ENCODE results near the gene HDAC10. TPM values are rescaled to one million over a fixed set of nuclear protein-coding genes. Genes with fewer than 3 reads are reported as not detected.
A peak's percentile ranks its signal among the peaks of the same experiment; 100 is the strongest.

The HDAC10 gene
- total and polyA plus RNA-seq, 2 donors: 11.6 to 61.6 TPM

DNA sequence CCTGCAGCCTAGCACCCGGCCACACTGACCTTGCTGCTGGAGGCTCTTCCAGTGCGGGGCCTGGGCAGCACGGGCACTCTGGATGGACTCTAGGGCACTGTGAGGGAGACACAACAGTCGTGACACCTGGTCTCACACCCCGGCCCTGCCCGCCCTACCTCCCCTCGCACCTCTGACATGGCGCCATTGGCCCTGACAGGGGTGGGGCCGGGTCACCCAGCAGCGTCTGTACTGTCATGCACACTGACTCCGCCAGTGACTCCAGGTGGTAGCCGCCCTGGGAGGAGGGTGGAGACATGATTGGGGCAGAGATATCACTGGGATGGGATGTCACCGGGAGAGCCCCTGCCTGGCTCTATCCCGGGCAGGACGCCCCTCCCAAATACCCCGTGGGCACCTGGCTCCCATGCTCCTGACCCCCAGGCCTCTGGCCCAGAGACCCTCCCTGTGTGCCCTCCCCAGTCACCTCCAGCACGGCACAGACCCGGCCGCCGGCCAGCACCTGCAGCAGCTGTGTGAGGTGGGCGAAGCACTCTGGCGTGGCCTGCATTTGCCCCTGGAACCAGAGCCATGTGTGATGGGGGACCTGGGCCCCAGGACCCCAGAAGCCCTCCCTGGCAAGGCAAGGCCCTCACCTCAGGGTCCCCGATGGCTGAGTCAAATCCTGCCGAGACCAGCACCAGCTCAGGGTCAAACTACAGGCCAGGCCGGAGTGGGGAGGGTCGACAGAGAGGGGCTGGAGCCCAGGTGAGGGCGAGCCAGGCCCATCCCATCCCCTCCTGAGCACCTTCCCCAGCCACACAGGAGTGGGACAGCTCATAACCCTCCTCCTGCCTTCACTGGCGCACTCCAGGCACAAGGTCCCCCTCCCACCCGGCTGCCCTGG lies 2.6 kb downstream of the HDAC10 start:
- 96% methylated on average over 29 of the region's 29 CpGs for WGBS
- no peak overlapping the region for H3K4me3 ChIP-seq (ENCODE audit: low read length in 2 of 2)
- H3K4me1 ChIP-seq (ENCODE audit: control insufficient read depth in 2 of 2, insufficient read depth in 2 of 2, low read length in 2 of 2): peaks cover 21 to 39% of the 10 kb centered on the region in 2 donors
- no peaks in the 10 kb centered on the region for H3K27me3 ChIP-seq (ENCODE audit: control insufficient read depth in 2 of 2, insufficient read depth in 1 of 2, low read length in 1 of 2)
- no peak for DNase-seq (ENCODE audit: low read depth in 6 of 9, low spot score in 9 of 9)
- no peaks in the 10 kb centered on the region for H3K9me3 ChIP-seq (ENCODE audit: control insufficient read depth in 2 of 2, insufficient read depth in 1 of 2, low read length in 1 of 2)
- peaks cover 15 to 22% of the 10 kb centered on the region in 2 donors for H3K36me3 ChIP-seq (ENCODE audit: control insufficient read depth in 2 of 2, insufficient read depth in 2 of 2, low read length in 1 of 2)
- no peak overlapping the region for H3K27ac ChIP-seq (ENCODE audit: low read depth in 1 of 2, low read length in 1 of 2)

DNA sequence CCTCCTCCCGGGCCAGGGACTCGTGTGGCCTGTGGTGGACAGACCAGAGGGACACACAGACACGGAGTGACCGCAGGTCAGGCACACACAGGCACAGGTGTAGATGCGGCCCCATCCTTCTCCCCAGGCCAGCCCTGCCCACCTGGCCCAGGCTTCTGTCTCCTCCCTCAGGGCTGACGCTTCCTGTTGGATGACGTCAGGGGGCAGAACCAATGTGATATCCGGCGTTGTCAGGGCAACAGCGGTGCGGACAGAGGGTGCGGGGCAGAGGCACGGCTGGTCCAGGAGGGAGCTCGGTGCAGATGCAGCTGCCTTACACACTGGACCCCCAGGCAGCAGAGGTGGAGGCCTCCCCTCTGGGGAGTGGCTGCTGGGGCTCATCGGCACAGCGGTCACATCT lies 3.3 kb downstream of the HDAC10 start:
- peak in 2 of 9 donors; percentile 23 to 49 for DNase-seq (ENCODE audit: low read depth in 6 of 9, low spot score in 9 of 9)
- WGBS: 94% methylated on average over 16 of the region's 16 CpGs
- no peaks in the 10 kb centered on the region for H3K27me3 ChIP-seq (ENCODE audit: control insufficient read depth in 2 of 2, insufficient read depth in 1 of 2, low read length in 1 of 2)
- H3K27ac ChIP-seq (ENCODE audit: low read depth in 1 of 2, low read length in 1 of 2): no peak overlapping the region
- H3K9me3 ChIP-seq (ENCODE audit: control insufficient read depth in 2 of 2, insufficient read depth in 1 of 2, low read length in 1 of 2): no peaks in the 10 kb centered on the region
- H3K4me1 ChIP-seq (ENCODE audit: control insufficient read depth in 2 of 2, insufficient read depth in 2 of 2, low read length in 2 of 2): peaks cover 22 to 46% of the 10 kb centered on the region in 2 donors
- H3K36me3 ChIP-seq (ENCODE audit: control insufficient read depth in 2 of 2, insufficient read depth in 2 of 2, low read length in 1 of 2): peaks cover 15 to 22% of the 10 kb centered on the region in 2 donors
- no peak overlapping the region for H3K4me3 ChIP-seq (ENCODE audit: low read length in 2 of 2)

DNA sequence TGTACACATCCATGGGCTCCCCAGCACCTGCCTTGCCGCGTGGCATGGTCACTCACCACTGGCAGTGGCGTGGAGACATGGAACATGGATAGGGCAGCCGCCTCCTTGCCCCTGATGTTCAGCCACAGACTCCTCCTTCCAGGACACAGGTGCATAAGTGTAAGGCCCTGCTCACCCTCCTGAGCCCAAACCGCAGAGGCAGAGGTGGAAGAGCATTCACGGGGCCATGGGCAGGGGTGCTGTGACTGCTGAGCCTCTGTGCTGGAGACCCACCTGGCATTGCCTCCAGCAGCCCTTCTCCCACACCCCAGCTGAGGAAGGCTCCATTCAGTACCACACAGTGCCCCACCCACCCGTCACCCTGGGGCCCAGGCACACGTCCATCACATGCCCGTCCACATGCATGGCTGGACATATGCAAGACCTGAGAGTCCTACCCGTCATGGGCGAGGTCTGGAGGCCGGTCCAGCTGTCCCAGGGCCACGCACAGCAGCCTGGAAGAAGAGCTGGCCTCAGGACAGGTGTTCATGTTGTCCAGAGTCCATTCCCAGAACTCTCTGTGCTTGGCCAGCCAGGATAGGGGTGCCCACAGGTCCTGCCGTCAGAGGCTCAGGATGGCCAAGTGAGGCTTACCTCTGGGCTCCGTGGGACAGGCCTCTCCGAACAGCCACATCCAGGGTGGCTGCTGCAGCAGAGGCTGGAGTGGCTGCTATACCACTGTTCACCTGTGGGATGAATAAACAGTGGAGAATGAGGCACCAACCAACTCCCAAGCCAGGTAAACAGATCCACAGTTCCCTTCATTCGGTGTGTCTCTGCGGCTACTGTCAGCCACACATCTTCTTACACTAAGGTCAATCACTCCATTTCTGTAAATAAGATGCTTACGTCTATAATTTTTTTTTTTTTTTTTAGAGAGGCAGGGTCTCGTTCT lies 4.6 kb downstream of the HDAC10 start:
- WGBS: 95% methylated on average over 20 of the region's 20 CpGs
- Histone ChIP-seq H3K4me3 (ENCODE audit: low read length in 2 of 2) (no peak overlapping the region), H3K4me1 (ENCODE audit: control insufficient read depth in 2 of 2, insufficient read depth in 2 of 2, low read length in 2 of 2) (peaks cover 26 to 54% of the 10 kb centered on the region in 2 donors), H3K36me3 (ENCODE audit: control insufficient read depth in 2 of 2, insufficient read depth in 2 of 2, low read length in 1 of 2) (peaks cover 17 to 22% of the 10 kb centered on the region in 2 donors), H3K27ac (ENCODE audit: low read depth in 1 of 2, low read length in 1 of 2) (peak overlapping the region in 1 of 2 donors; percentile 5), H3K9me3 (ENCODE audit: control insufficient read depth in 2 of 2, insufficient read depth in 1 of 2, low read length in 1 of 2) (no peaks in the 10 kb centered on the region), H3K27me3 (ENCODE audit: control insufficient read depth in 2 of 2, insufficient read depth in 1 of 2, low read length in 1 of 2) (no peaks in the 10 kb centered on the region)
- no peak for DNase-seq (ENCODE audit: low read depth in 6 of 9, low spot score in 9 of 9)

DNA sequence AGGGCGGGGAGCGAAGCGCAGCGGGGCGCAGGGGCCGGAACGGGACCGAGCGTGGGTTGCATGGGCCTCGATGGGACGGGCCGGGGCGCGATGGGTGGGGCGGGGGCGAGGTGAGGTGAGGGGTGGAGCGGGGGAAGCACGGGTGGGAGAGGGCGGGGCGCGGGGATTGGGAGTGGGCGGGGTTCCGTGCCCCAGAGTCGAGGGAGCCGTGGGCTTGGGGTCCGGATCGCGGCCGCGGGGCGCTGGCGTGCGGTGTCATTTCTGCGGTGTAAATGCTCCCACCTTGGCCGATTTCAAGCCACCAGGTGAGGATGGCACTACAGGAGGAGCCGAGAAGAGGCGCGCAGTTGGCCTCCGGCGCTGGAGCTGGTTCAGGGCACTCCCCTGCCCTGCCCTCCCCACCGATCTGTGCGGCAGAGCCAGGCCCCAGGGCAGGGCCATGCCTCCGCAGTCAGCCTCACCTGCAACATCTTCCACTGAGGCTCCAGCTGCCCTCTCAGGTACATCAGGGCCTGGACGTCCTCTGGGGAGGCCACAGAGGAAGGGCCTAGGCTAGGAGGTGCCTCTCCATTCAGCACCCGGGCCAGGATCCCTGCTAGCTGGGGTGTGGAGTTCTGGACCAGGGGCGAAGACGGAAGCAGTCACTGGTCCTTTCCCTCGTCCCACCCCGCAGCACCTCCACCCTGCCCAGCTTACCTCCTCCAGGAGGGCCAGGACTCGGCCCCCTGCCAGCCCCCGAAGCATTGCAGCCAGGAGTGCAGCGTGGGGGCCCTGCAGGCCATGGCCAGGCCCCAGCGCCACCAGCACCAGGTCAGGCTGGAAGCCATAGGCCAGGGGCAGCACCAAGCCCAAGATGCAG lies 5.6 kb downstream of the HDAC10 start:
- peak overlapping the region; percentile 96 to 99 for H3K27ac ChIP-seq (ENCODE audit: low read depth in 1 of 2, low read length in 1 of 2)
- peaks cover 26 to 57% of the 10 kb centered on the region in 2 donors for H3K4me1 ChIP-seq (ENCODE audit: control insufficient read depth in 2 of 2, insufficient read depth in 2 of 2, low read length in 2 of 2)
- WGBS: 20% methylated on average over 53 of the region's 53 CpGs
- H3K36me3 ChIP-seq (ENCODE audit: control insufficient read depth in 2 of 2, insufficient read depth in 2 of 2, low read length in 1 of 2): peaks cover 19 to 22% of the 10 kb centered on the region in 2 donors
- no peaks in the 10 kb centered on the region for H3K9me3 ChIP-seq (ENCODE audit: control insufficient read depth in 2 of 2, insufficient read depth in 1 of 2, low read length in 1 of 2)
- H3K27me3 ChIP-seq (ENCODE audit: control insufficient read depth in 2 of 2, insufficient read depth in 1 of 2, low read length in 1 of 2): no peaks in the 10 kb centered on the region
- H3K4me3 ChIP-seq (ENCODE audit: low read length in 2 of 2): peak overlapping the region; percentile 69 to 92
- no peak for DNase-seq (ENCODE audit: low read depth in 6 of 9, low spot score in 9 of 9)

DNA sequence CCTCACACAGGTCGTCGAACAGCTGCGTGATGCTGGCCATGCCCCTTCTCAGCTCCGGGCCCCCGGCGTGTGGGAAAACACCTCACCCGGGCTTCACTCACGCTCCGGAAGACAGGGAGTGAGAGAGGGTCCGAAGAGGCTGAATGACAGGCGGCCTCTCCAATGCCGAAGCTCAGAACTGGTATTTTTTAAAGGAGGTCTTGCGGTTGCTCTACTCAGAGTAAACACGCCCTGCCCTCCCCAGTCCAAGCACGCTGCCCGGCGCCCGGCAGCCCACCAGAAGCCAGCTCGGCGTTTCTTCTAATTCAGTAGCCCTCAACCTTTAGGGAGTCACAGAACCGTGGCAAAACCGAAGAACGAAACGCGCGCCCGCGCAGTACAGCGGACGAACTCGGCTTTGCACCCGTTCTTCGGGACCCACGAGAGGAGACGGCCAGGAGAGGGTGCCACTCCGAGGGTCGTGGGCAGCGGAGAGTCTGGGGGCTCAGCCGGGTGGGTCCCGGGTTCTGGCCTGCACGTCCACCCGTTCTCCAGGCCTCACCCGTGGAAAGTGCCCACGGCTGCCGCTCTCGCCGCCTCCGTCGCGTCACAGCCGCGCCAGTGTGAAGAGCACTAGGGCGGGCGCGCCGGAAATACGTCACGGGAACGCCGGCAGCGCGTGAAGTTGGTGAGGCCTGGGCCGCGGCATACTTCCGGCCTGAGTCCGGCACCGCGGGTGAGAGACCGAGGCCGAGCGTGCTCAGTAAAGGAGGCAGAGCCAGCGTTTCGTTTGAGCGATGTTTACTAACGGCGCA lies 6.4 kb downstream of the HDAC10 start, which contains the start of gene TUBGCP6:
Gene TUBGCP6 (minus strand): TSS at position 604 of the 794 bp plus-strand sequence. CDS start 564 bp downstream, at position 40.
- WGBS: under 1% methylated on average over 76 of the region's 76 CpGs
- Histone ChIP-seq H3K4me1 (ENCODE audit: control insufficient read depth in 2 of 2, insufficient read depth in 2 of 2, low read length in 2 of 2) (peaks cover 19 to 49% of the 10 kb centered on the region in 2 donors), H3K36me3 (ENCODE audit: control insufficient read depth in 2 of 2, insufficient read depth in 2 of 2, low read length in 1 of 2) (peaks cover 27 to 29% of the 10 kb centered on the region in 2 donors), H3K27ac (ENCODE audit: low read depth in 1 of 2, low read length in 1 of 2) (peak within 1 kb of the TSS; percentile 96 to 99), H3K27me3 (ENCODE audit: control insufficient read depth in 2 of 2, insufficient read depth in 1 of 2, low read length in 1 of 2) (no peaks in the 10 kb centered on the region), H3K9me3 (ENCODE audit: control insufficient read depth in 2 of 2, insufficient read depth in 1 of 2, low read length in 1 of 2) (no peaks in the 10 kb centered on the region), H3K4me3 (ENCODE audit: low read length in 2 of 2) (peak within 1 kb of the TSS; percentile 69 to 92)
- peak; percentile 74 to 97 (median 93) for DNase-seq (ENCODE audit: low read depth in 6 of 9, low spot score in 9 of 9)

DNA sequence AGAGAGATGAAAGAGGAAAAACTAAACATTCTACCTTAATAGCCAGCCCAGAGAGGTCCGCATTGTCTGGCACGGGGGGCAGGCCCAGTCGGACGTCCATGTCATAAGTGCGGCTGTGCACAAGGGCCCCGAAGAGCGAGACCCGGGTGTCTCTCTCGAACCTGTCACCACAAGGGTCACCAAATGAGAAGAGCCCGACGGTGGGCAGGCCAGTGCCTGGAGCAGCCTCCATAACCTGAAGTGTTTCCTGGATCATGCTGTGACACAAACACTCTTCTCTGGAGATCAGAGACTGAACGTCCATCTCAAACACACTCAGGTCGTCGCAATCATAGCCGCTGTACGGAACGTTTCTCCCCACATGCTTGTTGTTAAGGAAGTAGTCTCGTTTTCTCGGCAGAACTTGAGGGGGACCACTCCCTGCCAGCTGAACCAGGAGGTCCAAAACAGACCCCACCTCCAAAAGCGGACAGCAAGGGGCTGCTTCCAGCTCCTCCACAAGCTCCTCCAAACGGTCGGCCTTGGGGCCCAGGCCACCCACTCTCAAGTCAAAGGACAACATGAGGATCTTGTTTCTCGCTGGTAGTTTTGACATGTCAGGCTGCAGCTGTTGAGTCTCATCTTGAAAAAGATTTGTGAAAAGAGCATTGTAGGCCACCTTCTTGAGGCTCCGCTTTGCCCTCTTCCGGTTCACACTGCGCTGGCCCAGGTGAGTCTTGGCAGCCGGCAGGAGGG lies 7.2 kb downstream of the HDAC10 start:
- Histone ChIP-seq H3K4me3 (ENCODE audit: low read length in 2 of 2) (peak overlapping the region; percentile 69 to 92), H3K27me3 (ENCODE audit: control insufficient read depth in 2 of 2, insufficient read depth in 1 of 2, low read length in 1 of 2) (no peaks in the 10 kb centered on the region), H3K27ac (ENCODE audit: low read depth in 1 of 2, low read length in 1 of 2) (peak overlapping the region; percentile 96 to 99), H3K36me3 (ENCODE audit: control insufficient read depth in 2 of 2, insufficient read depth in 2 of 2, low read length in 1 of 2) (peaks cover 33% of the 10 kb centered on the region in 2 donors), H3K4me1 (ENCODE audit: control insufficient read depth in 2 of 2, insufficient read depth in 2 of 2, low read length in 2 of 2) (peaks cover 19 to 46% of the 10 kb centered on the region in 2 donors), H3K9me3 (ENCODE audit: control insufficient read depth in 2 of 2, insufficient read depth in 1 of 2, low read length in 1 of 2) (no peaks in the 10 kb centered on the region)
- DNase-seq (ENCODE audit: low read depth in 6 of 9, low spot score in 9 of 9): peak in 1 of 9 donors; percentile 45
- WGBS: 30% methylated on average over 27 of the region's 27 CpGs

DNA sequence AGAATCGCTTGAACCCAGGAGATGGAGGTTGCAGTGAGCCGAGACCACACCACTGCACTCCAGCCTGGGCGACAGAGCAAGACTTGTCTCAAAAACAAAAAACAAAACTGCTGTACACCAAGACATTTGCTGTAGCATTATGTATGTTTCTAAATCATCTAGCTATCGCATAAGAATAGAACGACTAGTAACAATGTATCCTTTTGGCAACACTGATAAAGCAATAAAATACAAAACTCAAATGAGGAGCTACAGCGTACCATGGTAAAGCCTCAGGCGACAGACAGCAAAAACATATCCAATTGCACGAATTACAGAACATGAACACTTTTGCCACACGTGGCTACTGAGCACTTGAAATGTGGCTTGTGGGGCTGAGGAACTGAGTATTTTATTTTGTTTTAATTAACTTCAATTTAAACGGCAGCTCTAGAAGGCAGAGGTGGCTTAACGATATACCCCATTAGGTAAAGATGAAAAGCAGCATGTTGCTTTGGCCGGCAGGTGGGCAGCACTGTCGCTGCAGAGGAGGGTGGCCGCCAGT lies 8.6 kb downstream of the HDAC10 start:
- DNase-seq (ENCODE audit: low read depth in 6 of 9, low spot score in 9 of 9): no peak
- H3K9me3 ChIP-seq (ENCODE audit: control insufficient read depth in 2 of 2, insufficient read depth in 1 of 2, low read length in 1 of 2): no peaks in the 10 kb centered on the region
- WGBS: 84% methylated on average over 14 of the region's 14 CpGs
- peaks cover 29 to 36% of the 10 kb centered on the region in 2 donors for H3K36me3 ChIP-seq (ENCODE audit: control insufficient read depth in 2 of 2, insufficient read depth in 2 of 2, low read length in 1 of 2)
- peaks cover 19 to 42% of the 10 kb centered on the region in 2 donors for H3K4me1 ChIP-seq (ENCODE audit: control insufficient read depth in 2 of 2, insufficient read depth in 2 of 2, low read length in 2 of 2)
- H3K4me3 ChIP-seq (ENCODE audit: low read length in 2 of 2): peak overlapping the region in 1 of 2 donors; percentile 18
- peak overlapping the region in 1 of 2 donors; percentile 27 for H3K27ac ChIP-seq (ENCODE audit: low read depth in 1 of 2, low read length in 1 of 2)
- H3K27me3 ChIP-seq (ENCODE audit: control insufficient read depth in 2 of 2, insufficient read depth in 1 of 2, low read length in 1 of 2): no peaks in the 10 kb centered on the region

All from thymus (tissue), 11 donors.